ENCODE measurements around the gene ZBTB48. TPM values are rescaled to one million over a fixed set of nuclear protein-coding genes. Genes with fewer than 3 reads are reported as not detected.

The ZBTB48 gene
- total RNA-seq, 4 donors from 2014 or later, result 31.6 to 40.4 (median 34.8) TPM

DNA sequence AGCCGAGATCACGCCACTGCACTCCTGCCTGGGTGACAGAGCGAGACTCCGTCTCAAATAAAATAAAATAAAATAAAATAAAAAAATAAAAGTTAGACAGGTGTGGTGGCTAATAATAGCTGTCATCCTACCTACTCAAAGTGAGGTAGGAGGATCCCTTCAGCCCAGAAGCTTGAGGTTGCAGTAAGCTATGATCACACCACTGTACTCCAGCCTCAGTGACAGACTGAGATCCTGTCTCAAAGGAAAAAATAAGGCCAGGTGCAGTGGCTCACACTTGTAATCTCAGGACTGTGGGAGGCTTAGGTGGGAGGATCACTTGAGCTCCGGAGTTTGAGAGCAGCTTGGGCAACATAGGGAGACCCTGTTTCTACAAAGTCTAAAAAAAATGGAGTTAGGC is 43.5 kb upstream of the ZBTB48 start:
- DNase-seq (ENCODE audit: low spot score in 2 of 2), result no peak
- WGBS, 2 donors, result 77 to 91% methylated on average over 4 to 5 of the region's 5 CpGs
- no peak for TF ChIP-seq POLR2A (IDR thresholded peaks at IDR 0.05)
- TF ChIP-seq, protein P1, sequence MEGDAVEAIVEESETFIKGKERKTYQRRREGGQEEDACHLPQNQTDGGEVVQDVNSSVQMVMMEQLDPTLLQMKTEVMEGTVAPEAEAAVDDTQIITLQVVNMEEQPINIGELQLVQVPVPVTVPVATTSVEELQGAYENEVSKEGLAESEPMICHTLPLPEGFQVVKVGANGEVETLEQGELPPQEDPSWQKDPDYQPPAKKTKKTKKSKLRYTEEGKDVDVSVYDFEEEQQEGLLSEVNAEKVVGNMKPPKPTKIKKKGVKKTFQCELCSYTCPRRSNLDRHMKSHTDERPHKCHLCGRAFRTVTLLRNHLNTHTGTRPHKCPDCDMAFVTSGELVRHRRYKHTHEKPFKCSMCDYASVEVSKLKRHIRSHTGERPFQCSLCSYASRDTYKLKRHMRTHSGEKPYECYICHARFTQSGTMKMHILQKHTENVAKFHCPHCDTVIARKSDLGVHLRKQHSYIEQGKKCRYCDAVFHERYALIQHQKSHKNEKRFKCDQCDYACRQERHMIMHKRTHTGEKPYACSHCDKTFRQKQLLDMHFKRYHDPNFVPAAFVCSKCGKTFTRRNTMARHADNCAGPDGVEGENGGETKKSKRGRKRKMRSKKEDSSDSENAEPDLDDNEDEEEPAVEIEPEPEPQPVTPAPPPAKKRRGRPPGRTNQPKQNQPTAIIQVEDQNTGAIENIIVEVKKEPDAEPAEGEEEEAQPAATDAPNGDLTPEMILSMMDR (IDR thresholded peaks at IDR 0.05), result no peak
- intact Hi-C loops (cut with DNase I; ENCODE audit: low total_unique reads), result loop anchor here (10.0 kb wide), 1 partner anchor 119 kb away; no protein-coding TSS in a partner anchor
- no peak overlapping the region for H3K4me3 ChIP-seq (ENCODE audit: low read depth, poor library complexity, severe bottlenecking)

DNA sequence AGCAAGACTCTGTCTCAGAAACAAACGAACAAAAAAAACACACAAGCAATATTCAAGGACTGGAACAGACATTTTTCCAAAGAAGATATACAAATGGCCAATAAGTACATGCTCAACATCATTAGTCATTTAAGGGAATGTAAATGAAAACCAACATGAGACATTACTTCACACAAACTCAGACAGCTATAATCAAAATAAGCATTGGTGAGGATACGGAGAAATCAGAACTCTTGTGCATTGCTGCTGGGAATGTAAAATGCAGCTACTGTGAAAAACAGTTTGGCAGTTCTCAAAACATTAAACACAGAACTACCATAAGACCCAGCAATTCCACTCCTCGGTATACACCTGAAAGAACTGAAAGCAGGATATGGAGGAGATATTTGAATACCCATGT is 40.8 kb upstream of the ZBTB48 start:
- no peak for DNase-seq (ENCODE audit: low spot score in 2 of 2)
- WGBS, 2 donors, result 56 to 60% methylated on average over 3 of the region's 3 CpGs
- intact Hi-C loops (cut with DNase I; ENCODE audit: low total_unique reads), result loop anchor here (10.0 kb wide), 1 partner anchor 116 kb away; no protein-coding TSS in a partner anchor
- no peak for TF ChIP-seq POLR2A (IDR thresholded peaks at IDR 0.05)
- H3K4me3 ChIP-seq (ENCODE audit: low read depth, poor library complexity, severe bottlenecking), result no peak overlapping the region

DNA sequence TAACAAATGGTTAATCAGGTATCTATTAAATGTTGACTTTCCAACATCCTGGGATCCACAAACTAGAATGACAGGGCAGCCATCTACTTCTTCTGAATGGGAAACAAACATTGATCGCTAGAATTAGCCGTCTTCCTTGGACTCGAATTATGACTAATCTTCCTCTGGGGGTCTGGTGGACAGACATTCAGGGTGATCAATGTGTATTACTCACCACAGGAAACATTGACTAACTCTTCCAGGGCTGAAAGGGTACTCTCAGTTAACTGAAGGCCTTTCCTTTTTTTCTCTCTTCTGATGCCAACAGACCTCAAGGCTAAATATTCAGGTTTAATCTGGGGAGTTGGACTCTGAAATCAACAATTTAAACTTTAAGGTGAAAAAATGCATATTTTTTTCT is 35.0 kb upstream of the ZBTB48 start:
- DNase-seq (ENCODE audit: low spot score in 2 of 2), result no peak
- WGBS, 2 donors, result 46 to 63% methylated on average over 3 of the region's 3 CpGs
- H3K4me3 ChIP-seq (ENCODE audit: low read depth, poor library complexity, severe bottlenecking), result no peak overlapping the region
- intact Hi-C loops (cut with DNase I; ENCODE audit: low total_unique reads), result no loop called here
- TF ChIP-seq, protein P1 (IDR thresholded peaks at IDR 0.05), result no peak
- TF ChIP-seq POLR2A (IDR thresholded peaks at IDR 0.05), result no peak

DNA sequence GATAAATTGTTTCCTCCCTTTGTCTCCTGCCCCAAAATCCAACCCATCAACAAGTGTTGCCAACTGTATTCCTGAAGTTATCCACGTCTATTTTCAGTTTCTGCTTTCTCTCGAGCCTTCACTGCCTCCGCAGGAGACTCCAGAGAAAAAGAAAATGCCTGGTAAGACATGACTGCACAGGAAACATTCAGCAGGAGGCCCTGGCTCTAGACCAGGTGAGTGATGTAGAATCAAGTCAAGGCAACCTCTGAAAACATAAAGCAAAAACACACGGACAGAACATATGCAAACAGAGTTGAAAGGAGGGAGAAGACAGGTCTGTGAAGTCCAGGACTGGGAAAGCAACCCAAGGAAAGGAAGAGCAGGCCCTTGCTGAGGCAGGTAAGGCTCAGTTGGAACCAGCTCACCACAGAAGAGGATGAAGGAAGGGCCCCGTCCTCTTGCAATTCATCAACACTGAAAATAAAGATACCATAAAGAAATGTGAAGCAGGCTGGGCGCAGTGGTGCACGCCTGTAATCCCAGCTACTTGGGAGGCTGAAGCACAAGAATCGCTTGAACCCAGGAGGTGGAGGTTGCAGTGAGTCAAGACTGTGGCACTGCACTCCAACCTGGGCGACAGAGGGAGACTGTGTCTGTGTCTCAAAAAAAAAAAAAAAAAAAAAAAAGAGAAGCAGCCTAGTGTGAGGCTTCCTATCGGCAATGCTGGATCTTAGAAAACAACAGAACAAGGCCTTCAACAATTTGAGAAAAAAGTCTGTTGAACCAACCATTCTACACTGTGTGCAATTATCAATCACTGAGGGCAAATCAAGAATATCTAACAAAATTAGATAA is 34.3 kb upstream of the ZBTB48 start:
- DNase-seq (ENCODE audit: low spot score in 2 of 2), result no peak
- 42 to 43% methylated on average over 10 of the region's 10 CpGs for WGBS, 2 donors
- H3K4me3 ChIP-seq (ENCODE audit: low read depth, poor library complexity, severe bottlenecking), result no peak overlapping the region
- intact Hi-C loops (cut with DNase I; ENCODE audit: low total_unique reads), result no loop called here
- no peak for TF ChIP-seq POLR2A (IDR thresholded peaks at IDR 0.05)
- TF ChIP-seq, protein P1 (IDR thresholded peaks at IDR 0.05), result no peak

DNA sequence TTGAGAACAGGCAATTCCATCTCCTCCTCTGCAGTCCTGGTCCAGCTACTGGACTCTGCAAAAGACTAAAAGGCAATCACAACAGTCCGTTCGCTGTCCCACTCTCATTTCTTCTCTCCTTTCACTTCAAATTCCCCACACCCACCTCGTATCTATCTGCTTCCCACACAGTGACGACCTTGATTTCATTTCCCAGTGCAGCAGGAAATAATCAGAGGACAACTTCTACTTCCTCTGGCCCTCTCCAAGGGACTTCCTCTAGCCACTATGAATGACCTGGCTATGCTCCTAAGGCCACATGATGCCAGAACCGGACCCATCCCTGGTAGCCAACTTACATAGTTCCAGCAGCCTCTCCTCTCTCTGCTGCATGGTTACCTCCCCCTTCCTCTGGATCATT is 33.5 kb upstream of the ZBTB48 start:
- no peak for TF ChIP-seq POLR2A (IDR thresholded peaks at IDR 0.05)
- TF ChIP-seq, protein P1 (IDR thresholded peaks at IDR 0.05), result no peak
- intact Hi-C loops (cut with DNase I; ENCODE audit: low total_unique reads), result no loop called here
- WGBS, 2 donors, result 53 to 54% methylated on average over 5 of the region's 5 CpGs
- H3K4me3 ChIP-seq (ENCODE audit: low read depth, poor library complexity, severe bottlenecking), result no peak overlapping the region
- DNase-seq (ENCODE audit: low spot score in 2 of 2), result no peak

DNA sequence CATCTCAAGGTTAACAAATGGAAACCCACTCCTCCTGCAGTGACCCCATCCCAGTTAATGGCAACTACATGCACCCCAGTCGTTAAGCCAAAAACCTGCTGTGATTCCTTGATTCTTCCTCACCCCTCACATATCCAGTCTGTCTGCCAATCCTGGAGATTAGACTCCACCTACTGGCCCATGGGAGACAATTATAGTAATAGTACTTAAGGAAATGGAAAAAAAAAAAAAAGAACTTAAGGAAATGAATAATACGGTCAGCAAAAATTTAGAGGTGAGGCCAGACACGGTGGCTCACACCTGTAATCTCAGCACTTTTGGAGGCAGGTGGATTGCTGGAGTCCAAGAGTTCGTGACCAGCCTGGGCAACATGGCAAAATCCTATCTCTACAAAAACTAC is 32.5 kb upstream of the ZBTB48 start:
- 49 to 55% methylated on average over 4 of the region's 4 CpGs for WGBS, 2 donors
- DNase-seq (ENCODE audit: low spot score in 2 of 2), result no peak
- no peak overlapping the region for H3K4me3 ChIP-seq (ENCODE audit: low read depth, poor library complexity, severe bottlenecking)
- intact Hi-C loops (cut with DNase I; ENCODE audit: low total_unique reads), result no loop called here
- TF ChIP-seq POLR2A (IDR thresholded peaks at IDR 0.05), result no peak
- TF ChIP-seq, protein P1 (IDR thresholded peaks at IDR 0.05), result no peak

Measured in lower leg skin (tissue), 4 donors.